Fibroblast of skin of left biceps (primary cell): ENCODE measurements around the gene TPX2.
"Not testable (repeated sequence)": the region's sequence is repeated elsewhere in the genome, so short reads cannot be mapped to it uniquely, and the experiment has no call there.

ENCODE experiments used
- DNase-seq, 2 experiments: peaks; one replicate each; pipeline ENCODE4 v3.0.0-alpha.2; 2013; ENCODE audit warnings: low read depth in 2 of 2

Gene TPX2

DNA sequence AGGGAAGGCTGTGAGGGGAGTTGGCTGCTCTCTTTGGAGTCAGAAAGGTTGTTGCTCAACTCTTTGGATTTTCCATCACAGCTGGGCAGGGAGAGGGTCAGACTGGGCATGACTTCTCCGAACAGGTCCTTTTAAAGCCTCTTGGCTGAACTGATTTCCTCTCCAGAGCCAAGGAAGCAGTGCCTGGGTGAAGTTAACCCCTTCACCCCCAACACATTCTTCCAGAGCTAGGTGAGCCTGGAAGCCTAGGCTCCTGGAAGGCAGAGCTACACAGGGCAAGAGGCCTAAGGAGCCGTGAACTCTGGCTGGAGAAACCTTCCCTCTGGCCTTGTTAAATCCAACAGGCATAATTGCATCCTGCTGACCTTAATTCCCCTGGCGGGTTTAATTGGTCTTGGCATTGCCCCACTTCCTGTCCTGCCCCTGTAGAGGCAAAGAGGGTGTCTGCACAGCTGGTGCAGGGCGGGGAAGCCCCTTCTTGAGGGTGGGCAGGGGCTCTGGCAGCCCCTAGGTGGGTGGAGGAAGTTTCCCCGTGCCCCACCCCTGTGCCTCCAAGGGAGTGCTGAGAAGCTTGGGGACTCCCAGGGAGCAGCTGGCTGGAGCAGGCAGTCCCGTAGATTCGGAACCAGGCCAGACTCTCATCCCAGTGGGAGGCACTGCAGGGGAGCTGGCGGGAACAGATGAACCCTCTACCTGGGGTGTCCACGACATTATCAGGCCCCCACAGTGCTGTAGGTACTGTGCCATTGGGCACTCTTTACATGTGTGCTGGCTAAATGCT, 76.5 kb downstream of the TPX2 start:
- no peak for DNase-seq

DNA sequence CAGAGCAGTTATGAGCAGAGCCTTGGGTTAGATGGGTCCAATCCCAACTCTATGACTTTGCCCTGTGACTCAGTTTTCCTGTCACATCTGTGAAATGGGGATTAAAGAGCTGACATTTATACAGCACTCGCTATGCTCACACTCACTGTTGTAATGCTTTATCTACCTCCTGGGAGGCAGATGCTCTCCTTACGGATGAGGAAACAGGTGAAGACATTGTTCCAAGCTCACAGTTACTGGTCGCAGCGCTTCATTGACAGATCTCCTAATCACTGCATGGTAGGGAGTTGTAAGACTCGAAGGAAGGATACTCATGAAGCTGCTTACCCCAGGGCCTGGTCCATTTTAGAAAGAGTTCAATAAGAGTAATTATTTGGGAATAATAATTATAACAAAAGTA, 77.1 kb downstream of the TPX2 start:
- no peak for DNase-seq

DNA sequence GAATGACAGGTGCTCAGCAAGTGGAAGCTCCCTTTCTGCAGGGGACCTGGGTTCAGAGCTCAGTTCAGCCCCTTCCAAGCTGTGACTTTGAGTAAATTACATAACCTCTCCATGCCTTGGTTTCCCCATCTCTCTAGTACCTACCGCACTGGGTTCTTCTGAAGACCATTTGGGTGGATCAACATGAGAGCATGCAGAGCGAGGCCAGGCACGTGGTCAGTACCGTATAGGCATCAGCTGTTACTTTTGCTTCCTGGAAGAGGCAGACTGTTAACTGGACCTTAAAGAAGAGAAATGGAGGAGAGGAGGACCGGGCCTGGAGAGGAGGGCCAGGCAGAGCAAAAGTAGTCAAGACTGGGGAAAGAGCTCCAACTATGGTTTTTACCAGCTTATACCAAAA, 78.4 kb downstream of the TPX2 start:
- DNase-seq, result no peak

DNA sequence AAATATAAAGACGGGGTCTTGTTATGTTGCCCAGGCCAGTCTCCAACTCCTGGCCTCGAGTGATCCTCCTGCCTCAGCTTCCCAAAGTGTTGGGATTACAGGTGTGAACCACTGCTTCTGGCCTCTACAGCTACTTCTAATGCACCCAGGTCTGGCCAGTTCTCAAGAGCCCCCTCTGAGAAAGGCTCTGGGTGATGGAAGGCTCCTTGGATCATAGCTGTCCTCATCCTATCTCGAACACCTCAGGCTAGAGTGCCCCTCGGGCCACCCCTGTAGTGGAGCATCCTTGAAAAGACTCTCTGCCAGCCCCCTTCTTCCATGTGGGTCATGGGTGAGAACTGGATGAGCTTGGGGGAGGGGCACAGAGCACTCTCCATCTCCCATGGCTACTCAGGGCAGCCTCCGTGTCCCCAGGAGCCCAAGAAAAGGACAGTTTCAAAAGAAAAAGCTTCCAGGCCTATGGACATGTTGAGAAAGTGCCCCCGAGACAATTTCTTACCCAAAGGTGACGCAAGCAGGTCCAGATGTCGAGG, 79.4 kb downstream of the TPX2 start:
- DNase-seq, result no peak

DNA sequence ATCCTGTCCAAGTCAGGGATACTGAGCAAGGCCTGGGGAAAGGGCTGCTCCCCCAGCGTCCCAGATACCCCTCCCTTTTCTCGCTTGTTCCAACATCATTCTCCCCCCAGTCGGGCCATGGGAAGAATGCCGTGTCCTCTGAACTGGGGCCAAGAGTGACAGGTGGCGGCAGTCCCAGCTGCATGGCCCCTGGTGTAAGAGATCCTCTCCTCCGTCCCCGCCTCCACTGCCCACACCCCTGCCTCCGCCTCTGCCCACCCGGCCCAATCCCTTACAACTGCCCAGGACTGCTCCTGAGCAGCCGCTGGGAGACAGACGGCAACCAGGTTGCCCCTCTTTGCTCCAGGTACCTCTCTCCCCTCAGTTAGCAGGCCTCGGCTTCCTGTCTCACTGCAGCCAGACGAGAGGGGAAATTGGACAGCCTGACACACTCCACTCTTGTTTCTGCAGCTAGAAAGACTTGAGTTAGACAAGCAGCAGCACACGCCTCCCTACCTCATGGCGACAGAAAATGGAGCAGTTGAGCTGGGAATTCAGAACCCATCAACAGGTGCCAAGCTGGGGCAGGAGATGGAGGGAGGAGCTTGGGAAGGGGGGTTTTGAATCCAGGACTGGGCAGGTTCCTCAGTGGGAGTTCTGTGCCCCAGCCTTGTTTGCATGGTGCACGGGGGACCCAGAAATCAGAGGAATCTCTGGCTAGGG, 80.1 kb downstream of the TPX2 start, which contains the start of gene MYLK2:
MYLK2 (plus strand) TSS at position 274 of the 702 bp plus-strand sequence; CDS start at position 499, 225 bp downstream.
- no peak for DNase-seq

DNA sequence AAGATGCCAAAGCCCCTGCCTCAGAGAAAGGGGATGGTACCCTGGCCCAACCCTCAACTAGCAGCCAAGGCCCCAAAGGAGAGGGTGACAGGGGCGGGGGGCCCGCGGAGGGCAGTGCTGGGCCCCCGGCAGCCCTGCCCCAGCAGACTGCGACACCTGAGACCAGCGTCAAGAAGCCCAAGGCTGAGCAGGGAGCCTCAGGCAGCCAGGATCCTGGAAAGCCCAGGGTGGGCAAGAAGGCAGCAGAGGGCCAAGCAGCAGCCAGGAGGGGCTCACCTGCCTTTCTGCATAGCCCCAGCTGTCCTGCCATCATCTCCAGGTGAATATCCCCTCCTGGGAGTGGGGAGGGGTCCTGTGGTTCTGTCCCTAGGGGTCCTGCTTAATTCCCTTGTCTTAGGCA, 81.1 kb downstream of the TPX2 start:
- DNase-seq, result no peak

DNA sequence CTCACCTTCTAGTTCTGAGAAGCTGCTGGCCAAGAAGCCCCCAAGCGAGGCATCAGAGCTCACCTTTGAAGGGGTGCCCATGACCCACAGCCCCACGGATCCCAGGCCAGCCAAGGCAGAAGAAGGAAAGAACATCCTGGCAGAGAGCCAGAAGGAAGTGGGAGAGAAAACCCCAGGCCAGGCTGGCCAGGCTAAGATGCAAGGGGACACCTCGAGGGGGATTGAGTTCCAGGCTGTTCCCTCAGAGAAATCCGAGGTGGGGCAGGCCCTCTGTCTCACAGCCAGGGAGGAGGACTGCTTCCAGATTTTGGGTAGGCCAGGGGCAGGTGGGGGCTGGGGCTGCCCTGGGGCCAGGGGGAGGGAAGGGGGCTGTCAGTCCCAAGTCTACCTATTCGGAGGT, 82.3 kb downstream of the TPX2 start:
- DNase-seq, result no peak

DNA sequence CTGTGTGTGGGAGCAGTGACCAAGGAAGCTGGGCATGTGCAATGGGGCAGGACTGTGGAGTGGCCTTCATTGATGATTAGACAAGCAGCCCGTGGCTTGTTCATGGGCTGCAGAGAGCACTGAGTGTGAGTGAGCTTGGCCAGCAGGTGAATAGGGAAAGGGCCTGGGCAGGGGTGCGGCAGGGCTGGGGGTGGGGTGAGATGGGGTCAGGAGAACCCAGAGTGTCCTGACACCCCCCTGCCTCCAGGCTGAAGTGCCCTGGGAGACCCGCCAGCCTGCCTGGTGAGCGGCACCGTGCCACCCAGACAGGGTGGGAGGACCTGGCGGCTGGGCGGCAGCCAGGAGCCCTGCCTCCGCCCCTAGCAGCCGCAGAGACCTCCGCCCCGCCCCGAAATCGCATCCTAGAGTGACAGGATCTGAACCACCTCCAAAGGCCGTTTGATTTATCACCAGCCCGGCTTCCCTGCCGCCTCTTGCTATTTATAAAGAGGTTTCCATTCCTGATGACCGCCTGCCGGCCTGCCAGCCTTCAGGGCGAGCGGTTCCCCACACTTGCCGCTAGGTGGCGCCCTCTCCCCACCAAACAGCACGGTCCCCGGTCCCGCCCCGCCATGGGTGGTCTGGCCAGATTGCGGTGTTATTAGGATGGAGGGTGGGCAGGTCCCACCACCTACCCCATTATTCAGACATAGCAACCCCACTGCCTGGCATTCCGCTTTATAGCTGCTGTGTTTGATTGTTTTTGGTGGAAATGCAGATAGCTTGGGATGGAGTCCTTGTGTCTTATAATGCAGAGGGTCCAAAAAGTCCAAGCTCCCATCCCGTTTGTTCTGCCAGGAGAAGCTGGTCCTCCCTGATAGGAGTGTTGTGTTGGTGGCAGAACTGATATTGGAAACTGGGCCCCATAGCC, 83.6 kb downstream of the TPX2 start:
- DNase-seq, result peak in 1 of 2 experiments; percentile 17

DNA sequence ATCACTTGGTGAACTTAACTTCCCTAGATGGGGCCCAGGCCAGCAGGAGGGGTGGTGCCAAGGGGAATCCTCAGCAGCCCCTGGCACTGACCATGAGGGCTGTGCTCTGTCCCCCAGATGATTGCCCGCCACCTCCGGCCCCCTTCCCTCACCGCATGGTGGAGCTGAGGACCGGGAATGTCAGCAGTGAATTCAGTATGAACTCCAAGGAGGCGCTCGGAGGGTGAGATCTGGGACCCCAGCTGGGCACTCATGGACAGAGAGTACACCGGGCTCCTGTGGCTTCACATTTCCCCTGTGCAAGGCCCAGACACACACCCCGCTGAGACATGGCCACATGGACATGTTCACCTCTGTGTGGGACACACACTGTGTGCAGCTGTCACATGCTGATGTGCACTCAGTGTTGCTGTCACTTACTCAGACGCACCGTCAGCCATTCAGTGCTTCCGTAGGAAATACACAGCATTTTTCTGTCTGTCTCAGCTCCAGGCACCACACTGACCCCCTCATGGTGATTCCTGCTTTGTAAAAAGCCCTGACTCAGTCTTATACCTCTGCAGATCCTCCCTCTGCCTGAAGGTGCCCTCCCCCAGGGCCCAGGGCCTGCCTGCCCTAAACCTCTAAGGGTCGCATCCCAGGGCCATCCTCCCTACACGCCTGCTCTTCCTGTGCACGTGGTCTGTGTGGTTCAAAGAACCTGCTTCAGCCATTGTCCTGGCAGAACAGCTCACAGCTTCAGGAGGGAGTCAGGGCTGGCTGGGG, 84.5 kb downstream of the TPX2 start:
- no peak for DNase-seq

DNA sequence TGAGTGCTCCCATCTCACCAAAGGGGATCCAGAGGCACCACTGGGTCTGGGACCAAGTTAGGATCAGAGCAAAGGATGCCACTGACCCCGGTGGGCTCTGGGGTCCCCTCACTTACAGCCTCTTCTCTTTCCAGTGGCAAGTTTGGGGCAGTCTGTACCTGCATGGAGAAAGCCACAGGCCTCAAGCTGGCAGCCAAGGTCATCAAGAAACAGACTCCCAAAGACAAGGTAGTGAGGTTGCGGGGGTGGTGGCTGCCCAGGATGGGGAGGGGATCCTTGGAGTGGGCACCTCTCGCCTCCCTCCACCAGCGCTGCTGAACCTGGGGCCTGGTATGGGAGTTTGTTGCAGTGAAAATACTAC, 85.0 kb downstream of the TPX2 start:
- DNase-seq, result no peak

DNA sequence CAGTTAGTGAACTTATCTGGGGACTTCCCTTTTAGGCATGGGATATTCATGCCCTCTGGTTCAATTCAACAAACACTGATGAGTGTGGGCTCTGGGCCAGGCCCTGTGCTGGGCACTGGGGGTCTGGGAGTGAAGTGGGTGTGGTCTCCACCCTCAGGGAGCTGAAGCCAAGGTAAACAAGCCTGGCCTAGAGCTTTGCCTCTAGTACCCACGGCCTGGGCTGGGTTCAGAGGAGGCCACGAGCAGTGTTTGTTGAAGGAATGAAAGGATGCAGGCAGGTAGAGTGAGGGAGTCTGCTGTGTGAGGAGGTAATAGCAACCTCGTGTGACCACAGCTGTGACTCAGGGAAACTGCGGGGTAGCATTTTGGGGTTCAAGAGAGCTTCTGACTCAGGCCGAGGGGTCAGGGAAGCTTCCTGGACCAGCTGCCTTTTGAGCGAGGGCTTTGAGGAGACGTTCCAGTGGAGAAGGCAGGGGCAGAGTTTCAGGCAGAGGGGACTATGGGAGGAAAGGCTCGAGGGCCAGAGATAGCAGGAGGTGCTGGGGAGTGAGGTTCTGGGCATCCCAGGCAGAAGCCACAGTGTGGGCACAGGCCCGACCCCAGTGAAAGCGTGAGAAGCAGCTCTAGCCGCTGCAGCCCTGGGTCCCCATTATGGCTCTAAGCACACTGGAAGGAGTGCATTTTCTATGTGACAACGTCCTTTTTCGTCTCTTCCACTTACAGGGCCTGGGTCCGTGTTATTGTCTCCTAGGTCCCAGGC, 85.6 kb downstream of the TPX2 start:
- DNase-seq, result no peak

DNA sequence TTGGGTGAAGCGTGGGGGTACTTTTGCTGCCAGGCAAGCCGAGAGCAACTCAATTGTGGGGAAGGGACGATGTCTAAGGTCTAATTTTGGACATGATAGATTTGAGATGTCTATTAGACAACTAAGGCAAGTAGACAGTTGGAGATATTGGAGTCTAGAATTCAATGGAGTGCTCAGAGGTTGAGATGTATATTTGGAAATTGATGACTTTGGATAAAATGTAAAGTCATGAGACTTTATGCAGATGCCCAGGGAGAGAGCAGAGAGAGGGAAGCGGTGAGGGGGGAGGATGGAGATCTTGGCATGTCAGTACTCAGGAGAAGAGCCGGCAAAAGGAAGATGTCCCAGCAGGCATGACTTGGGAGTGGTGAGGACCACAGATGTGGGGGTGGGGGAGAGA, 87.0 kb downstream of the TPX2 start:
- no peak for DNase-seq

DNA sequence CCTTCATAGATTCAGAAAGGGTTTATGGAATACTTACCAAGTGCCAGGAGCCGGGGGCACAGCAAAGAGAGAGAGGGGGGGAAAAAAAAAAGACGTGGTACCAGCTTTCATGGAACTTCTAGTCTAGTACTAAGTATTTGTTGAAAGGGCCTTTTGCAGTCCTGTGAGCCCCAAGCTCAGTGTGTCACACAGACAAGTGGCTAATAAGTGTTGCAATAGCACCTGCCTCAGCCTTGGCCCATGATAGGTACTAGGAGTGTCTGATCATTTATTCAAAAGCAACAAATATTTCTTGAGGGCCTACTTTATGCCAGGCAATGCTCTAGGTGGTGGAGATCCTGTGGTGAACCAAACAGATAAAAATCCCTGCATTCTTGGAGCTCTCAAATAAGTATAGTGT, 88.0 kb downstream of the TPX2 start:
- DNase-seq, result no peak

DNA sequence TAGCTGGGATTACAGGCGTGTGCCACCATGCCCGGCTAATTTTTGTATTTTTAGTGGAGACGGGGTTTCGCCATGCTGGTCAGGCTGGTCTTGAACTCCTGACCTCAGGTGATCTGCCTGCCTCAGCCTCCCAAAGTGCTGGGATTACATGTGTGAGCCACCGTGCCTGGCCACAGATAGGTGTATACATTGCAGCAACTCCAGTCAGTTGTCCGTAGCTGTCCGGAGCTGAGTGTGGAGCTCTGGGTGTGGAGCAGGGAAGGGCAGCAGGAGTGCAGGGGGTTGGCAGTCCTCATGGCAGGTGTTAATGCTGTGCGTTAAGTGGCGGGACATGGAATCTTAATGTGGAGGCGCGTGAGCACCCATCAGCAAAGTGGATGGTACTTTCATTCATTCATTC, 88.9 kb downstream of the TPX2 start:
- DNase-seq, result not testable (repeated sequence)

DNA sequence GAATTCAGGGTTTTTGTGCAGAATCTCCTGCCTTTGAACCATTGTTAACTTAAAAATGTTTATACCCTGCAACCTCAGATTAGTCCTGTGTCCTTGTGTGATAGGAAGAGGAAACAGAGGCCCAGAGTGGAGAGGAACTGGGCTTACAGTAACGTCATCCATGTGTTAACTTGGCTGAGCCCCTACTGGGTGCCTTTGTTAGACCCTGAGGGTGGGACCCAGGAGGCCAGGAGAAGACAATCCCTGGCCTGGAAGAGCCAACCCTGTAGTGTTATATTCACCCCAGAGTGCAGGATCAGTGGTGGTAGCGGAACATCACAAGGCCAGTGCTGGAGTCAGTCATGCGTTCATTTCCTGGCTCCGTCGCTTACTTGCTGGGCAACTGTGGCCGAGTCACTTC, 90.6 kb downstream of the TPX2 start:
- DNase-seq, result no peak

DNA sequence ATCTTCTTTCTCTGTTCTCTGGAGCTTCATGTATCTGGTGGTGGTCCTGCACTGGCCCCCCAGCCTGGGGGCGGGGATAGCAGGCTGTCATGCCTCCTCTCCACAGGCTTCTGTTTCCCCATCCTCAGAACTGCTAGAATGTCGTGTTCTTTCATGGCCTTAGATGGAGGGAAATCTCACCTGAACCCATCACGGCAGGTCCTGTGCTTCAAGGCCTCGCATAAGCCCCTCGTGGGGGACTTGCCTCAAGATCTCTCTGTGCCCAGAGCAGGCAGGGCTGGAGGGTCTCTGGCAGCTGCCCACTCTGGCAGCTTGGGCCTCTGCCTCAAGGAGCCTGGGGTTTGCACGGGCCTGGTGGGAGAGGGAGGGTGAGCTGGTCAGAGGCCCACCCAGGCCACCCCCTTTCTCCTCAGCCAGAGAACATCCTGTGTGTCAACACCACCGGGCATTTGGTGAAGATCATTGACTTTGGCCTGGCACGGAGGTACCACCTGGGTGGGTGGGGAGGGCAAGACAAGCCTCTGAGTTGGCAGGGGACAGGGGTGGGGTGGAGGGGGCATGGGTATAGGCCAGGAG, 91.4 kb downstream of the TPX2 start:
- no peak for DNase-seq

DNA sequence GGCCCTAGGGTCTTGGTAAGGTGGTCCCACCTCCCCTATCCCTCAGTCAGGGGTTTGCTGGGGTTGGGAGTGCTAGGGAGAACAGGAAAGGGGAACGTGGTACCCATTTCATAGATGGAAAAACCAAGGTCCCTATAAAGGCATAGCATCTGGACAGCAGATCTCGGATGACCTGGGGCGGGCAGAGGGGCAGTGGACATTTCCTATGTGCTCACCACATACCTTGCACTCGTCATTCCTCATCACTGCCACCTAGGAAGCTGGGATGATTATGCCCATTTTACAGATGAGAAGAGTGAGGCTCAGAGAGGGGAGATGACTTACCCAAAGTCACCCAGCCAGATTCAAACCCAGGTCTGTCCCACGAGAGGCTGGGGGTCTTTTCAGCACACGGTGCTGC, 92.1 kb downstream of the TPX2 start:
- DNase-seq, result no peak

DNA sequence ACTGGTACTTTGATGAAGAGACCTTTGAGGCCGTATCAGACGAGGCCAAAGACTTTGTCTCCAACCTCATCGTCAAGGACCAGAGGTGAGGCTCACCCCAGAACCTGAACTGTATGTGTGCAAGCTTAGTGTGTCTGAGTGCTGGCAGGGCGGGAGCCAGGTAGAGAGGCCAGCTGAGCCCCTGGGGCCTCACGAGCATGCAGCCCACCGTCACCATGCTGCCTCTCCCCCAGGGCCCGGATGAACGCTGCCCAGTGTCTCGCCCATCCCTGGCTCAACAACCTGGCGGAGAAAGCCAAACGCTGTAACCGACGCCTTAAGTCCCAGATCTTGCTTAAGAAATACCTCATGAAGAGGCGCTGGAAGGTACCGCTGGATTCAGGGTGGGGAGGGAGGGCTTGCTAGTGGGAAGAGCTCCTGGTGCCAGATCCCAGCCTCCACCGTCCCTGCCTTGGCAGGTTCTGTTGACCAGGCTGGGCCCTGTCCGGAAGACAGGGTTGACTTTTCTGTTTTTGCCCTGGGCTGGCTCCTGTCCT, 92.7 kb downstream of the TPX2 start:
- DNase-seq, result no peak

DNA sequence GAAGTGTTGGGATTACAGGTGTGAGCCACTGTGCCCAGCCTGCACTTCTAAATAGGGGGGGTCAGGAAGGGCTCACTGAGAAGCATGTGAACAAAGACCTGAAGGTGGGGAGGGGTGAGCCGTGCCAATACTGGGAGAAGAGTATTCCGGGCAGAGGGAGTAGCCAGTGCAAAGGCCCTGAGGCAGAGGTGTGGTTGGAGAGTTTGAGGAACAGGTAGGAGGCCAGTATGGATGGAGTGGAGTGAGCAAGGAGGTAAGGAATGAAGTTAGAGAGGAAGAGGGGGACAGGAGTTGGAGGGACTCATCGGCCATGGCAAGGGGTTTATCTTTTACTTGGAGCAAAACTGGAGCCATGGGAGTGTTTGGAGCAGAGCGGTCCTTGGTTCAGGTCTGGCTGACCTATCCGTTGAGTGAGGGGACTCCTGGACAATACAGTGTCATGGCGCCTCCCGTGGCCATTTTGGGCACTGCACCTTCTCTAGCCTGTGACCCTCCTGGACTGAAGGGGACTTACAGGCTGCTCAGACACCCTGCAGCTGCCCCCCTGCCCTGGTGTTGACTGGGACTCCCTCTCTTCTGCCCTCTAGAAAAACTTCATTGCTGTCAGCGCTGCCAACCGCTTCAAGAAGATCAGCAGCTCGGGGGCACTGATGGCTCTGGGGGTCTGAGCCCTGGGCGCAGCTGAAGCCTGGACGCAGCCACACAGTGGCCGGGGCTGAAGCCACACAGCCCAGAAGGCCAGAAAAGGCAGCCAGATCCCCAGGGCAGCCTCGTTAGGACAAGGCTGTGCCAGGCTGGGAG, 94.2 kb downstream of the TPX2 start:
- DNase-seq, result no peak
